Transverse colon (tissue), 4 donors: ENCODE data around the gene PHRF1. TPM values are rescaled to one million over a fixed set of nuclear protein-coding genes. Genes with fewer than 3 reads are reported as not detected.

Experiments
- DNase-seq: peaks from one replicate; pipeline ENCODE4 v3.0.0-alpha.2; 2019
- H3K27ac ChIP-seq, 4 donors: fragments of 200-600 bp; sonication (generic); 2 replicates each; pipeline ENCODE4 v1.5.1; 2016 to 2018; ENCODE audit warnings: inconsistent platforms in 4 of 4
- H3K27me3 ChIP-seq: fragments of 200-600 bp; sonication (generic); 2 replicates; pipeline ENCODE4 v1.5.1; 2017; ENCODE audit warnings: inconsistent platforms
- H3K36me3 ChIP-seq, 4 donors: fragments of 200-600 bp; sonication (generic); 2 replicates each; pipeline ENCODE4 v1.5.1; 2017 to 2019; ENCODE audit warnings: inconsistent platforms in 4 of 4
- H3K4me1 ChIP-seq, 4 donors: fragments of 200-600 bp; sonication (generic); 2 replicates each; pipeline ENCODE4 v1.5.1; 2017 to 2020; ENCODE audit warnings: inconsistent platforms in 4 of 4
- H3K4me3 ChIP-seq, 4 donors: fragments of 200-600 bp; sonication (generic); 1 replicate in 1 of 4; 2 replicates in 3 of 4; pipeline versions ENCODE4 v1.5.1 to v1.6.1; 2017 to 2019; ENCODE audit warnings: inconsistent platforms in 4 of 4
- H3K9me3 ChIP-seq, 2 donors: fragments of 200-600 bp; sonication (generic); 2 replicates each; pipeline ENCODE4 v1.5.1; 2017 to 2019; ENCODE audit warnings: inconsistent platforms in 2 of 2
- CTCF ChIP-seq, 5 experiments: fragments of 200-600 bp in 3 of 5; fragments of 450-650 bp in 2 of 5; sonication (generic) in 3 of 5; IDR thresholded peaks; 1 replicate in 2 of 5; 2 replicates in 3 of 5; pipeline ENCODE4 v1.5.1; 2016 to 2017; ENCODE audit warnings: antibody characterized with exemption in 5 of 5, inconsistent platforms in 3 of 5, mild to moderate bottlenecking in 2 of 5, moderate library complexity in 1 of 5
- EP300 ChIP-seq: sonication (generic); formaldehyde crosslinking; IDR thresholded peaks from one replicate; pipeline ENCODE4 v1.6.1; 2017; ENCODE audit warnings: antibody characterized with exemption, low read depth
- POLR2A ChIP-seq: fragments of 450-650 bp; IDR thresholded peaks from one replicate; pipeline ENCODE4 v1.6.1; 2016; ENCODE audit warnings: antibody characterized with exemption, mild to moderate bottlenecking, moderate library complexity
- POLR2AphosphoS5 ChIP-seq, 3 donors: sonication (generic); formaldehyde crosslinking; IDR thresholded peaks; one replicate each; pipeline ENCODE4 v1.6.1; 2016; ENCODE audit warnings: antibody characterized with exemption in 3 of 3
- WGBS, 2 donors: methylation state at CpG; one replicate each; pipeline ENCODE4 v1.1.5; 2018; ENCODE audit warnings: low coverage in 1 of 2; 5-methylcytosine and 5-hydroxymethylcytosine counted together
- in situ Hi-C, 4 donors: fragments of 200-750 bp; cut with MboI; loops; one replicate each; pipeline versions ENCODE4 v1.15.0 to v1.15.1; 2017; ENCODE audit warnings: low sequenced_read_pairs in 3 of 4, low pct_ligation_motif_present in 1 of 4, low pct_unique_long_range_greater_than_20kb in 1 of 4
- intact Hi-C: fragments of 100-400 bp; cut with DNase I; formaldehyde crosslinking; loops from one replicate; pipeline ENCODE4 v1.15.1; 2023; ENCODE audit warnings: low total_unique reads
- total RNA-seq, 4 donors: library from RNA; depleted of rRNA; stranded (reverse); fragments of >200 nt; gene quantifications; one replicate each; pipeline ENCODE4 v1.1.0, GENCODE V29; 2016

PHRF1 gene
- total RNA-seq, 4 donors from 2014 or later: 28.4 to 60.6 (median 43.2) TPM

DNA sequence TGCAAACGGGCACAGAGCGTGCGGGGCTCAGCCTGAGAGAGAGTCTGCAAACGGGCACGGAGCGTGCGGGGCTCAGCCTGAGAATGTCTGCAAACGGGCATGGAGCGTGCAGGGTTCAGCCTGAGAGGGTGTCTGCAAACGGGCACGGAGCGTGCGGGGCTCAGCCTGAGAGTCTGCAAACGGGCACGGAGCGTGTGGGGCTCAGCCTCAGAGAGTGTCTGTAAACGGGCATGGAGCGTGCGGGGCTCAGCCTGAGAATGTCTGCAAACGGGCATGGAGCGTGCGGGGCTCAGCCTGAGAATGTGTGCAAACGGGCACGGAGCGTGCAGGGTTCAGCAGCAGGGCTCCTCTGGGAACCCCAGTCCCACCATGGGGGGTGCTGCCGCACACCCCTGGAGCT lies 13.5 kb downstream of the PHRF1 start:
- WGBS, 2 donors: 92 to 94% methylated on average over 8 to 26 of the region's 26 CpGs
- H3K4me1 ChIP-seq: no peaks in the 10 kb centered on the region
- DNase-seq: no peak
- intact Hi-C loops (no loop called here), in situ Hi-C loops (no loop called here)
- H3K27me3 ChIP-seq: no peaks in the 10 kb centered on the region
- TF ChIP-seq CTCF (IDR thresholded peaks at IDR 0.05): no peak
- no peak for TF ChIP-seq POLR2AphosphoS5 (IDR thresholded peaks at IDR 0.05)
- TF ChIP-seq EP300: no peak
- no peak for TF ChIP-seq POLR2A
- H3K27ac ChIP-seq: no peak overlapping the region
- H3K9me3 ChIP-seq: no peaks in the 10 kb centered on the region
- H3K36me3 ChIP-seq: peaks cover 0 to 64% (median 30%) of the 10 kb centered on the region in 4 donors
- no peak overlapping the region for H3K4me3 ChIP-seq

DNA sequence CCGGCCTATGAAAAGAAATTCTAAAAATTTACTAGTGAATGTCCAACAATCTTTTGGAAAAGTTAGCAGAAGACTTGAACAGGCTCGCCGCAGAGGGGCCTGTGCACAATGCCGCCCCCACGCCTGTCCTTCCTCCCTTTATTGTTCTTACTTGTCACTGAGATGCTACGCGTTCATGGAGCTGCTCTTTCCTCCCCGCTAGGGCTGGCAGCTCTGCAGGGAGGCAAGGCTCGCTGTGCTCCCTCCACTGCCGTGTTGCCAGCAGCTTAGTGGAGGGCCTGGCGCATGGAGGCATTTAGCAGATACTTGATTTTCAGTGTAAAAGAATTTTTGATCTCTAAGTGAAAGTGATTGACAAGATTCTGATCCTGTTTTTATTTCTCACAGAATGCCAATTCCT lies 14.7 kb downstream of the PHRF1 start:
- WGBS, 2 donors: 90 to 95% methylated on average over 4 to 11 of the region's 11 CpGs
- no peaks in the 10 kb centered on the region for H3K9me3 ChIP-seq
- peaks cover 0 to 67% (median 35%) of the 10 kb centered on the region in 4 donors for H3K36me3 ChIP-seq
- in situ Hi-C loops: no loop called here
- no peaks in the 10 kb centered on the region for H3K4me1 ChIP-seq
- TF ChIP-seq POLR2A: no peak
- no peak for TF ChIP-seq EP300
- TF ChIP-seq POLR2AphosphoS5 (IDR thresholded peaks at IDR 0.05): no peak
- no peak for TF ChIP-seq CTCF (IDR thresholded peaks at IDR 0.05)
- no peak for DNase-seq
- intact Hi-C loops: no loop called here
- no peaks in the 10 kb centered on the region for H3K27me3 ChIP-seq
- H3K4me3 ChIP-seq: no peak overlapping the region
- H3K27ac ChIP-seq: no peak overlapping the region

DNA sequence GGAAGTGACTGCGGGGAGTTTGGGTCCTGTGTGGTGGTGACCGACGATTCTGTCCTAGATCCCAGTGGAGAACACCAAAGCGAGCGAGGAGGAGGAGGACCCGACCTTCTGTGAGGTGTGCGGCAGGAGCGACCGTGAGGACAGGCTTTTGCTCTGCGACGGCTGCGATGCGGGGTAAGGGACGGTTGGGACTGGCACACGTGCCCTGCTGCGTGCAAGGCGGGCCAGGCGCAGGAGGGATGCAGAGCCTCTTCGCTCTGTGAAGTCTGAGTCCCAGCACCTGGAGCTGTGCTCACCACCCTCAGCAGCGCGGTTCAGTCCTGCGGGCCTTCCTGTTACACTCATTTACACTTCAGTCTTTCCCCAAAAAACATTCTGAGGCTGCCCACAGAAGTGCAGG lies 16.2 kb downstream of the PHRF1 start:
- in situ Hi-C loops (no loop called here), intact Hi-C loops (no loop called here)
- DNase-seq: no peak
- Histone ChIP-seq H3K9me3 (no peaks in the 10 kb centered on the region), H3K27me3 (no peaks in the 10 kb centered on the region), H3K4me1 (no peaks in the 10 kb centered on the region), H3K27ac (no peak overlapping the region), H3K36me3 (peaks cover 0 to 76% (median 36%) of the 10 kb centered on the region in 4 donors), H3K4me3 (no peak overlapping the region)
- no peak for TF ChIP-seq POLR2A
- no peak for TF ChIP-seq EP300
- no peak for TF ChIP-seq CTCF (IDR thresholded peaks at IDR 0.05)
- TF ChIP-seq POLR2AphosphoS5 (IDR thresholded peaks at IDR 0.05): no peak
- WGBS, 2 donors: 94% methylated on average over 22 of the region's 22 CpGs; no CpG with 5 or more reads in 1 of the 2 donors

- no peak for DNase-seq
- Histone ChIP-seq H3K27ac (no peak overlapping the region), H3K36me3 (peaks cover 0 to 78% (median 36%) of the 10 kb centered on the region in 4 donors), H3K9me3 (no peaks in the 10 kb centered on the region), H3K4me3 (no peak overlapping the region), H3K4me1 (no peaks in the 10 kb centered on the region), H3K27me3 (no peaks in the 10 kb centered on the region)
- intact Hi-C loops: no loop called here
- TF ChIP-seq CTCF (IDR thresholded peaks at IDR 0.05) (no peak), POLR2AphosphoS5 (IDR thresholded peaks at IDR 0.05) (no peak), POLR2A (no peak), EP300 (no peak)
- in situ Hi-C loops: no loop called here
- 87% methylated on average over 10 of the region's 10 CpGs; no CpG with 5 or more reads in 1 of the 2 donors for WGBS, 2 donors
Measured at GRCh38 chr11:592918-593317, 16.6 kb downstream of the PHRF1 start.
